Suppressor macrophage treated with lipopolysaccharide for 4 hours (primary cell): ENCODE data around the gene SLC18A2.
"Not testable (repeated sequence)": the region's sequence is repeated elsewhere in the genome, so short reads cannot be mapped to it uniquely, and the experiment has no call there.

Experiments used
- DNase-seq: peaks from one replicate; pipeline ENCODE4 v3.0.0-alpha.2; 2020

The SLC18A2 gene

GRCh38 chr10:117240621-117241529, at the start of gene SLC18A2:
TSS of gene SLC18A2 (plus strand) at chr10:117241114. CDS start at chr10:117241694, 580 bp downstream.
- no peak for DNase-seq

- DNase-seq, result no peak
These were observed 43.7 kb upstream of the SLC18A2 start, which contains the start of gene KCNK18 for GRCh38 chr10:117197189-117197588. TSS of gene KCNK18 (plus strand) at chr10:117197489. CDS start at chr10:117197489, 0 bp downstream.

GRCh38 chr10:117198088-117198487, 42.8 kb upstream of the SLC18A2 start:
- DNase-seq, result no peak

GRCh38 chr10:117201826-117202225, 39.1 kb upstream of the SLC18A2 start:
- DNase-seq, result no peak

- DNase-seq, result peak; percentile 12
These were observed 36.6 kb upstream of the SLC18A2 start for GRCh38 chr10:117204316-117204715.

GRCh38 chr10:117212176-117212575, 28.7 kb upstream of the SLC18A2 start:
- DNase-seq, result no peak

- no peak for DNase-seq
These were observed 26.5 kb upstream of the SLC18A2 start for GRCh38 chr10:117214401-117214800.

- DNase-seq, result no peak
These were observed 25.8 kb upstream of the SLC18A2 start for GRCh38 chr10:117215079-117215478.

GRCh38 chr10:117216028-117216427, 24.9 kb upstream of the SLC18A2 start:
- no peak for DNase-seq

GRCh38 chr10:117216611-117217195, 24.2 kb upstream of the SLC18A2 start:
- peak; percentile 84 for DNase-seq

- DNase-seq, result no peak
These were observed 23.6 kb upstream of the SLC18A2 start for GRCh38 chr10:117217196-117217761.

- no peak for DNase-seq
These were observed 22.3 kb upstream of the SLC18A2 start for GRCh38 chr10:117218654-117219053.

- DNase-seq, result no peak
These were observed 19.7 kb upstream of the SLC18A2 start for GRCh38 chr10:117221156-117221711.

- no peak for DNase-seq
These were observed 18.4 kb upstream of the SLC18A2 start for GRCh38 chr10:117222552-117222951.

GRCh38 chr10:117222976-117223692, 17.8 kb upstream of the SLC18A2 start:
- DNase-seq, result no peak

GRCh38 chr10:117223693-117224430, 17.1 kb upstream of the SLC18A2 start:
- no peak for DNase-seq

- no peak for DNase-seq
These were observed 16.0 kb upstream of the SLC18A2 start for GRCh38 chr10:117224881-117225280.

GRCh38 chr10:117226813-117227451, 14.0 kb upstream of the SLC18A2 start:
- DNase-seq, result peak; percentile 71

GRCh38 chr10:117228210-117228609, 12.7 kb upstream of the SLC18A2 start:
- DNase-seq, result no peak

GRCh38 chr10:117230107-117230506, 10.8 kb upstream of the SLC18A2 start:
- DNase-seq, result not testable (repeated sequence)

GRCh38 chr10:117237401-117237991, 3.4 kb upstream of the SLC18A2 start:
- peak; percentile 60 for DNase-seq
